Fibroblast of lung (primary cell): ENCODE measurements around the gene SULT4A1. TPM values are rescaled to one million over a fixed set of nuclear protein-coding genes. Genes with fewer than 3 reads are reported as not detected.

Experiments used
- DNase-seq, 2 donors: peaks; one replicate each; pipeline versions ENCODE4 v3.0.0 to v3.0.0-alpha.2; 2010; ENCODE audit warnings: low read depth in 2 of 2
- H2AFZ ChIP-seq: 2 replicates; pipeline ENCODE4 v1.5.1; 2012; ENCODE audit warnings: low read length, control low read depth, inconsistent platforms
- H3K27ac ChIP-seq: 2 replicates; pipeline ENCODE4 v1.5.1; 2011; ENCODE audit warnings: low read length, control low read depth; ENCODE audit not compliant: insufficient read depth
- H3K27me3 ChIP-seq: 2 replicates; pipeline ENCODE4 v1.5.1; 2011; ENCODE audit warnings: mild to moderate bottlenecking, low read length; ENCODE audit not compliant: control insufficient read depth, insufficient read depth
- H3K36me3 ChIP-seq: 2 replicates; pipeline ENCODE4 v1.5.1; 2011; ENCODE audit warnings: low read length; ENCODE audit not compliant: control insufficient read depth, insufficient read depth
- H3K4me1 ChIP-seq: 2 replicates; pipeline ENCODE4 v1.5.1; 2011; ENCODE audit warnings: low read length; ENCODE audit not compliant: control insufficient read depth, insufficient read depth; ENCODE audit errors: extremely low read depth
- H3K4me2 ChIP-seq: 2 replicates; pipeline ENCODE4 v1.5.1; 2011; ENCODE audit warnings: low read length, control low read depth; ENCODE audit not compliant: insufficient read depth; ENCODE audit errors: extremely low read depth
- H3K4me3 ChIP-seq, 4 experiments: fragments of 200-600 bp in 1 of 4; sonication (generic) in 1 of 4; replicated peaks in 1 of 4; 2 replicates each; pipeline ENCODE4 v1.5.1; 2011 to 2016; ENCODE audit warnings: low read length in 4 of 4, low read depth in 3 of 4, mild to moderate bottlenecking in 3 of 4, control low read depth in 2 of 4, inconsistent platforms in 1 of 4, mixed read lengths in 1 of 4; ENCODE audit not compliant: insufficient read depth in 1 of 4; ENCODE audit errors: control extremely low read depth in 1 of 4
- H3K79me2 ChIP-seq: 2 replicates; pipeline ENCODE4 v1.5.1; 2012; ENCODE audit warnings: mild to moderate bottlenecking, low read length, inconsistent platforms; ENCODE audit not compliant: control insufficient read depth, insufficient read depth
- H3K9ac ChIP-seq: 2 replicates; pipeline ENCODE4 v1.5.1; 2011; ENCODE audit warnings: mild to moderate bottlenecking, low read length, control low read depth; ENCODE audit not compliant: insufficient read depth
- H3K9me3 ChIP-seq: 2 replicates; pipeline ENCODE4 v1.5.1; 2012; ENCODE audit warnings: low read depth, low read length; ENCODE audit not compliant: control insufficient read depth, insufficient read depth
- H4K20me1 ChIP-seq: 2 replicates; pipeline ENCODE4 v1.5.1; 2011; ENCODE audit warnings: low read length; ENCODE audit not compliant: control insufficient read depth, insufficient read depth; ENCODE audit errors: extremely low read depth
- EZH2 ChIP-seq: IDR thresholded peaks from 2 replicates; pipeline ENCODE4 v1.5.1; 2012; ENCODE audit warnings: low read length, control low read depth, mild to moderate bottlenecking; ENCODE audit errors: missing control alignments
- polyA plus RNA-seq, 2 donors: library from polyadenylated mRNA; depleted of rRNA in 1 of 2; stranded (reverse) in 1 of 2; unstranded in 1 of 2; fragments of >200 nt; gene quantifications; 2 replicates each; pipeline ENCODE4 v1.2.1, GENCODE V29; 2011 to 2012; ENCODE audit warnings: missing spikeins in 1 of 2
- total RNA-seq: library from RNA; depleted of rRNA; stranded (reverse); fragments of >200 nt; gene quantifications from 2 replicates; pipeline ENCODE4 v1.2.1, GENCODE V29; 2014
- TF ChIP-seq, protein P1 (sequence below), 2 donors: IDR thresholded peaks in 1 of 2; conservative IDR thresholded peaks in 1 of 2; 1 replicate in 1 of 2; 2 replicates in 1 of 2; pipeline ENCODE4 v1.5.1; 2011 to 2012; ENCODE audit warnings: low read length in 2 of 2, control low read depth in 1 of 2, inconsistent platforms in 1 of 2, low read depth in 1 of 2, mild to moderate bottlenecking in 1 of 2

The SULT4A1 gene
- total and polyA plus RNA-seq, 2 donors (not counting 1 experiment from before 2014, with no cell fraction given) = 0.16 to 0.50 TPM

DNA sequence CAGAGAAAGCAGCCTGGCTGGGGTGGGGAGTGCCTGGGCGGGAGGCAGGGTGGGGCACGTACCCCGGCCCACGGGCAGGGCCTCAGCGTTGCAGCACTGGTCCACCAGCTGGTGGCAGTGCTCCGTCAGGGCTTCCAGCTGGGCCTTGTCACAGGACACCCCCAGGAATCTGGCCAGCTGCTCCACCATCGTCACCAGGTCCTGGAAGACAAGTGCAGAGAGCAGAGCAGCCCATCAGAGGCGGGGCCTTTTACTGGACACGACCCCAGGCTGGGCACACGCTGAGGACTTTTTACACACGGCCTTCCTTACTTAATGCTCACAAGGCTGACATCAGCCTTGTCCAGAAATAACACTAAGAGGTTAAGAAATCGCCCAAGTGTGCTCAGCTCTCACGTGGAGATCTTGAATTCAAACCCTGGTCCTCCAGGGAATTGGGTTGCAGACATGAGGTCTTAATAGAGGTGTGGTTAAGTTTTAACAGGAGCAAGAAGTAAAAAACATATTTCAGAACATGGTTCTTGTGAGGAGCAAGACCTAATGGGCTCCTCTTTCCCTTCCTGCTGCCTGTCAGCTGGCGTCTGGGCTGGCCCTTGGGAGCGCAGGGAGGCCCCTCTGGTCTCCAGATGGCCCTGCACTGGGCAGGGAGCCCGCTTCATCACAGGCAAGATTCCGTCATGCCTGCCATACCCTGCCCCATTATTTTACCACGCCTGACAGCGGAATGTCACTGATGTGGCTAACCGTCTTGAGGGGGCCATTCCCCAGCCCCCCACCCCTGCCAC is 33.1 kb downstream of the SULT4A1 start:
- peaks cover 2% of the 10 kb centered on the region for H3K27me3 ChIP-seq
- H3K9ac ChIP-seq = no peak overlapping the region
- H3K4me1 ChIP-seq = peaks cover 23% of the 10 kb centered on the region
- no peak overlapping the region for H2AFZ ChIP-seq
- peak overlapping the region; percentile 0 for H3K4me2 ChIP-seq
- peak overlapping the region; percentile 46 for H3K27ac ChIP-seq
- H4K20me1 ChIP-seq = no peaks in the 10 kb centered on the region
- H3K9me3 ChIP-seq = no peaks in the 10 kb centered on the region
- H3K4me3 ChIP-seq = no peak overlapping the region
- no peaks in the 10 kb centered on the region for H3K79me2 ChIP-seq
- no peaks in the 10 kb centered on the region for H3K36me3 ChIP-seq
- peak; percentile 53 to 98 for DNase-seq
- TF ChIP-seq EZH2 = no peak
- TF ChIP-seq, protein P1, sequence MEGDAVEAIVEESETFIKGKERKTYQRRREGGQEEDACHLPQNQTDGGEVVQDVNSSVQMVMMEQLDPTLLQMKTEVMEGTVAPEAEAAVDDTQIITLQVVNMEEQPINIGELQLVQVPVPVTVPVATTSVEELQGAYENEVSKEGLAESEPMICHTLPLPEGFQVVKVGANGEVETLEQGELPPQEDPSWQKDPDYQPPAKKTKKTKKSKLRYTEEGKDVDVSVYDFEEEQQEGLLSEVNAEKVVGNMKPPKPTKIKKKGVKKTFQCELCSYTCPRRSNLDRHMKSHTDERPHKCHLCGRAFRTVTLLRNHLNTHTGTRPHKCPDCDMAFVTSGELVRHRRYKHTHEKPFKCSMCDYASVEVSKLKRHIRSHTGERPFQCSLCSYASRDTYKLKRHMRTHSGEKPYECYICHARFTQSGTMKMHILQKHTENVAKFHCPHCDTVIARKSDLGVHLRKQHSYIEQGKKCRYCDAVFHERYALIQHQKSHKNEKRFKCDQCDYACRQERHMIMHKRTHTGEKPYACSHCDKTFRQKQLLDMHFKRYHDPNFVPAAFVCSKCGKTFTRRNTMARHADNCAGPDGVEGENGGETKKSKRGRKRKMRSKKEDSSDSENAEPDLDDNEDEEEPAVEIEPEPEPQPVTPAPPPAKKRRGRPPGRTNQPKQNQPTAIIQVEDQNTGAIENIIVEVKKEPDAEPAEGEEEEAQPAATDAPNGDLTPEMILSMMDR (conservative IDR thresholded peaks at IDR 0.05 in 1 of 2, IDR thresholded peaks at IDR 0.05 in 1 of 2; ENCODE audit: low read depth in 1 of 2, low read length in 2 of 2) = peak; percentile 27 to 29

DNA sequence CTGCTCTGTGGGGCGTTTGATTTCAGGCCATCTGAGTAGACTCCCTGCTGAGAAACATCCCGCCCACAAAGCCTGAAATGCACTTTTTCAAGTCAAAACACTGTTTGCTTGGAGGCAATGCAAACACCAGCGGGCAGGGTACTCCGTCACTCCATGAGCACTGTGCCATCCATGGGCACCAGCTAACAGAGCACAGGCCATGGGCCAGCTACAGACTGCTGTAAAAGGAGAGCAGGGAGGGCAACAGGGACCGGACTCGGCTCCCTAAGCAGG is 33.7 kb downstream of the SULT4A1 start:
- no peak overlapping the region for H3K27ac ChIP-seq
- H3K79me2 ChIP-seq = no peaks in the 10 kb centered on the region
- H3K4me1 ChIP-seq = peaks cover 23% of the 10 kb centered on the region
- no peaks in the 10 kb centered on the region for H4K20me1 ChIP-seq
- peaks cover 2% of the 10 kb centered on the region for H3K27me3 ChIP-seq
- no peak overlapping the region for H3K4me3 ChIP-seq
- no peak for TF ChIP-seq EZH2
- TF ChIP-seq, protein P1 (conservative IDR thresholded peaks at IDR 0.05 in 1 of 2, IDR thresholded peaks at IDR 0.05 in 1 of 2; ENCODE audit: low read depth in 1 of 2, low read length in 2 of 2) = no peak
- H3K9ac ChIP-seq = no peak overlapping the region
- H3K9me3 ChIP-seq = no peaks in the 10 kb centered on the region
- H3K36me3 ChIP-seq = no peaks in the 10 kb centered on the region
- peak in 1 of 2 donors; percentile 82 for DNase-seq
- no peak overlapping the region for H2AFZ ChIP-seq
- no peak overlapping the region for H3K4me2 ChIP-seq

DNA sequence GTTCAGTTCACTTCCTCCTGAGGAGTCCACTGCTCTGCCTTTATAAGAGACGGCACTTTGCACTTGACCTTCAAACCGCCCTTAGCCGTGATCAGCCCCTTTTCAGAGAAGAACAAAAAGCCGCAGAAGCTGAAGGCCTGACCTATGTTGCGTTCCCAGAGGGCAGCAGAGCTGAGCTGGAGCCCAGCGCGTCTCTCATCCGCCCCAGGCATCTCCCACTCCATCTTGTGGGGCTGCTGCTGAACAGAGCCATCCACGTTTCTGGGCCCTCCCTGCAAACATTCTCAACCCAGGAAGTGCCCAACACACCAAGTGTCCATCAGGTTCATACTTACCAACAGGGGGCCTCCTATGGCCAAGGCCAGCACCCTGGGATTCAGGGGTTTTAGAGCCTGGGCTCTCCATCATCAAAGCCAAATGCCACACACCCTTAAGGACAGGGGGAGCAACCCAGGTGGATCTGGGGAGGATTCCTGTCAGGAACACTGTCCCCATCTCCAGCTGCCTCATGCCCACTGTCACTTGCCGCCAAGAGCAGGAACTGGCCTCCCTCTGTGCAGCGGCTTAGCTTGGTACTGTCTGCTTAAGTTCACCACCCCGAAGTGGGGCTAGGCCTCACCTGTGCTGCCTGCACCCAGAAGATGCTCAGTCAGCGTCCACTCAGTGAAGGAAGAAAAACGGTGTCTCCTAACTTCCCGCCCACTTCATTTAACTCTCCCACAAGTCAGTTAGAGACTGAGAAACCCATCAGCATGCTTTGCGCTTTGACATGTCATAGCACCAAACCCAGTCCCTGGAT is 34.2 kb downstream of the SULT4A1 start:
- peaks cover 23% of the 10 kb centered on the region for H3K4me1 ChIP-seq
- H3K79me2 ChIP-seq = no peaks in the 10 kb centered on the region
- H3K4me3 ChIP-seq = no peak overlapping the region
- no peak for DNase-seq
- H3K36me3 ChIP-seq = no peaks in the 10 kb centered on the region
- no peak overlapping the region for H3K4me2 ChIP-seq
- no peak overlapping the region for H3K27ac ChIP-seq
- no peaks in the 10 kb centered on the region for H4K20me1 ChIP-seq
- H3K27me3 ChIP-seq = peaks cover 2% of the 10 kb centered on the region
- H3K9ac ChIP-seq = no peak overlapping the region
- no peak overlapping the region for H2AFZ ChIP-seq
- no peaks in the 10 kb centered on the region for H3K9me3 ChIP-seq
- TF ChIP-seq, protein P1 (conservative IDR thresholded peaks at IDR 0.05 in 1 of 2, IDR thresholded peaks at IDR 0.05 in 1 of 2; ENCODE audit: low read depth in 1 of 2, low read length in 2 of 2) = peak in 1 of 2 donors; percentile 14
- no peak for TF ChIP-seq EZH2
